GM21423 (cell line): ENCODE results near the gene SOX30.

Experiments used
- ATAC-seq: cut with Tn5 transposase; IDR thresholded peaks from one replicate; pipeline ENCODE4 v1.9.1; 2021; ENCODE audit warnings: mild to moderate bottlenecking, moderate library complexity; ENCODE audit not compliant: unreplicated experiment

The SOX30 gene

DNA sequence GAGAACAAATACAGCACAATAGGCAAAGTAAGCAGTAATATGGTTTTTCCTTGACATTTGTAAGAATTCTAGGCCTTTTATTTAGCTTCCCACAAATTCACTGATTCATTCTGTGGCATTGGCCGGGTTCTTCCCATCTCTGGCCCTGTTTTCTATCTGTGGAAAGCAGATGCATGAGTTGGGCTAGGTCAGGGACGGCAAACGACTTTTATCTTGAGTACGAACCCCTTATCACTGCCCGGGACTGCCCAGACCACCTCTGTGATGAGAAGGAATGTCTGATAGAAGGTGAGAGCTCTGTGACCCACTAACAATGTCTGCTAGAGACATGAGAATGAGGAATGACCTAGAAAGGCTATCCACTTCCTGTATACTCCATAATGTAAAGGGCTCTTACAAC is 41.2 kb downstream of the SOX30 start:
- no peak for ATAC-seq

GRCh38 chr5:157608972-157609565 is 43.2 kb downstream of the SOX30 start:
- ATAC-seq = no peak

- ATAC-seq = peak; percentile 59
These were observed 44.7 kb downstream of the SOX30 start for GRCh38 chr5:157607371-157608161.

DNA sequence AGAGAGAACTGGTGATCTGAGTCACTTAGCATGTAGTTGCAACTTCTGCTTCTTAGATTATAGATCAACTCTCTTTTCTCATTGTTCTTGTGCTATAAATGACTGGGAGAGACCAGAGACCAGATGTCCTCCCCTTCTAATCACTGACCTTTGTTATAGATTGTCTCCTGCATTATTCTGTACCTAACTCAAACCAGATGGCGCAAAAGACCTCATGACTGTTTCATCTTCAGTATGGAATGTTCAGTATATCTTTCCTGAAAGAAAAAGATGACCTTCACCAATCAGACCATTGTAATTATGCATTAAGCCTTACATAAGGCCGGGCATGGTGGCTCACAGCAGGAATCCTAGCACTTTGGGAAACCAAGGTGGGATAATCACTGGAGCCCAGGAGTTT is 46.2 kb downstream of the SOX30 start:
- no peak for ATAC-seq

- ATAC-seq = peak; percentile 32
These were observed 48.7 kb downstream of the SOX30 start for GRCh38 chr5:157603333-157604190.

DNA sequence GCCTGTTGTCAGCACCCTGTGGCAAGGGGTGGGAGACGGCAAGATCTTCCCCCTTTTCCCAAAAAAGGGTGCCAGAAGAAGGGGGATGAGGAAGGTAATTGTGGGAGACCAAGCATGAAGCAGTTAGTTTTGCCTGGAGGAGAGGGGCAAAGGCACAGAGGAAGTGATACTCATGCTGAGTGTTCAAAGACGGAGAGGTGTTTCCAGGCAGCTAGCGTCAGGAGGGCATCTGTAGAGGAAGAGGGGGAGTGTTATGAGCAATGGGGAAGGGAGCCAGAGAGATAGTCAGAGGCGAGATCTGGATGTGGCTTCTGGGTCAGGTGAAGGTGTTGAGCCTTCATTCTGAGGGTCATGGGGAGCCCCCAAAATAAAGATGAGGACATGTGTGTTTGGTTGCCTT is 49.7 kb downstream of the SOX30 start:
- ATAC-seq = peak; percentile 68

DNA sequence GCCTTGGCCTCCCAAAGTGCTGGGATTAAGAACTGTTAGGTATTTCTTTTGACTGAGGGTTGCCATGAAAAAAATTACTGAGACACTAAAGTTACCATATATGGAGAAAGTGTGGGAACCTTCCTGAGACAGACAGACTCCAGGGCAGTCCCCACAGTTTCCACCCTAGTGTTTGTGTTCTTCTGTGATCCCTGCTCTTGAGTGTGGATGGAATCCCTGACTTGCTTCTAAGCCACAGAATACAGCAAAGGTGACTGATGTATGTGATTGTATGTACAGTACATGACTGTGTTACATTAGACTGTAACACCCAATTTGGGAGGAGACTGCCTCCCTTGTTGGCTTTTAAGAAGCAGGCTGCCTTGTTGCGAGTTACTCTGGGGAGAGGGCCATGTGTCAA is 52.0 kb downstream of the SOX30 start:
- no peak for ATAC-seq

- no peak for ATAC-seq
These were observed 52.7 kb downstream of the SOX30 start for GRCh38 chr5:157599565-157599964.

GRCh38 chr5:157598350-157598936 is 53.8 kb downstream of the SOX30 start:
- ATAC-seq = no peak

- no peak for ATAC-seq
These were observed 55.0 kb downstream of the SOX30 start for GRCh38 chr5:157597277-157597676.

GRCh38 chr5:157596487-157596886 is 55.8 kb downstream of the SOX30 start:
- peak; percentile 77 for ATAC-seq

GRCh38 chr5:157594675-157595459 is 57.4 kb downstream of the SOX30 start:
- no peak for ATAC-seq

DNA sequence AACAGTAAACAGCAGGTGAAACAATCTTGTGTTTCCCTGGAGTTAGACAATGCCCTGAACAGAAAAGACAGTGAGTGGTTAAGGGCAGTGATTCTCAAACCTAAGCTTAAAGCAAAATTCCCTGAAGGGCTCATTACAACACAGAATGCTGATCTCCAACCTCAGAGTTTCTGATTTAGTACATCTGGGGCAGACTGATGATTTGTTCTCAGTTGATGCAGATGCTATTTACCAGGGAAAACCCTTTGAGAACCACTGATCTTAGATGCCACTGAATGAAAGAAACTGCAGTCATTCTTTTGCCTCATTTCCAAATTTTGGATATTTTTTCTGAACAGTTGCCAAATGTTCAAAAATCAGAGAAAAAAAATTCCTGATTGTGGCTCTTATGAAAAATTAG is 58.0 kb downstream of the SOX30 start:
- no peak for ATAC-seq

DNA sequence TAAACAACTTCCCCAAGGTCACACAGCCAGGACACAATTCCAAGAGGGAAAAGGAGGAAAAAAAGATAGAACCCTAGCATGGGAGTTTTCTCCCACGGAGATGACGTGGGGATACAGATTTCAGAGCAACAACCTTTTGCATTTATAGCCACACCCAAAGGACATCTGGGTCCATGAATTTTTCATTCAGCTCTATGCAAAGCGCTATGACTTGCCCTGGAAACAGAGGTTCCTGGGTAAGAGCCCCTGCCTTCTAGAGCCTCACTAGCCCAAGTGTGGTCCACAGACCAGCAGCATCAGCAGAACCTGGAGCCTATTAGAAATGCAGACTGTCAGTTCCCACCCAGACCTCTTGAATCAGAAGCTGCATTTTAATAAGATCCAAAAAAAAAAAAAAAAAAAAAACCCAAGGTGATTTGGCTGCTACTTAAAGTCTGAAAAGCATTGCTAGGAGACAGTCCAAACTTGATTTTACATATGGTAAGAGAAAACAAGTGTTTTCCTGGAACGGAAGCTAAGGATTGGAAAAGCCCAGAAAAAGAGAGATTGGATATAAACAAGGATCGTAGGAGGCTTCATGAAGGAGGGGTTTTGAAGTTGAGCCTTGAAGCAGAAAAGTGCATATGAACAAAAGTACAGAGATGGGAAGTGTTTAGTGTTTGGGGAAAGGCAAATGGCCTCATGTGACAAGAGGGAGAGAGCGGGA is 59.0 kb downstream of the SOX30 start:
- ATAC-seq = no peak

DNA sequence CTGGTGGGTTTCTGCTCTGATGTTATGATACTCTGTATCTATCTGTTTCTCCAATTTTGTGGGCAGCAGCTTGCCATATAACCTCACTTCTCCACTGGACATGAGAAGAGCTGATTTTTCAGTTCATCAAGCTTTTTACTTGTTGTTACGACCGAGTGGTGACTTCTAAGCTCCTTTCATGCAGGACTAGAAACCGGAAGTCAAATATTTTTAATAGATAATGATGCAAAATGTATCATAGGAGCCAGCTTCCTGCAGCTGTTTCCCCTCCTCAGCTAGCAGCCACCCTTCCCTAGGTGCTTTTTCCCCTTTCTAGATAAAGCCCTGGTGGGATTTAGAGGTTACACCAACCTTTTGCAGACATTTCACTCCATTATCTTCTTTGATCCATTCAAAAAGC is 59.6 kb downstream of the SOX30 start:
- no peak for ATAC-seq

- no peak for ATAC-seq
These were observed 61.8 kb downstream of the SOX30 start for GRCh38 chr5:157590478-157590877.

DNA sequence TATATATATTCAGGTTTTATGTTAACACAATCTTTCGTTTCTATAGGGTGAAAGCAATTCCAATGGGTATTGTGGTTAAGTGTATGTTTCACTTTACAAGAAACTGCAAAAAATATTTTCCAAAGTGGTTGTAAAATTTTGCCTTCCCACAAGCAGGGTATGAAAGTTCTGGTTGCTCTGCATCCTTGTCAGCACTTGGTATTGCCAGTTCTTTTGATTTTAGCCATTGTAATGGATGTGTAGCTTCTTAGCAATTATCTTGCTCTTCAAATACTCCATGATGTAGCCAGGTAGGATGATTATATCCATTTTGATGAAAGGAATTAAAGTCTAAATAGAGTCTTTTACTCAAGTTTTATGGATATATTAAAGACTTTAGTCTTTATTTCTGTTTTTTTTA is 67.6 kb downstream of the SOX30 start:
- ATAC-seq = no peak

GRCh38 chr5:157582731-157583620 is 69.3 kb downstream of the SOX30 start:
- peak; percentile 42 for ATAC-seq

DNA sequence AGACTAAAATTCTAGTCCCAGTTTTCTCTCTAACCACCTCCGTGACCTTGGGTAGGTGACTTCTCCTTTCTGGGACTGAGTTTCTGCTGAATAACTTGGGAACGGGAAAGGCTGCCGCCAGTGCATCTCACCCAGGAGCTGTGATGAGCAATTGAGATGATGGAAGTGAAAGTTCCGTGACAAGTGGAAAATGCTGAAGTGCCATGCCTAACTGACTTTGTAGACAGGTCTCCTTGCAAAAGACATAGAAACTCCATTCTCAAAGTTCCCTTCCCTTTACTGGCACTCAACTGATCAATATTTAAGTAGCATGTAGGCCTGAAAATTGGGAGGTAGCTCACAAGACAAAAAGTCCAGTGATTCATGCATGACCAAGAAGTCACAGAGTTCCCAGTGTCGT is 70.3 kb downstream of the SOX30 start:
- no peak for ATAC-seq
